Measurements from ENCODE around the gene FRMD4A. TPM values are rescaled to one million over a fixed set of nuclear protein-coding genes. Genes with fewer than 3 reads are reported as not detected.

The FRMD4A gene
- total and polyA plus RNA-seq, 10 of the 15 experiments (the other 5 are each of a cell fraction or from before 2014, with no cell fraction given) = 17.8 to 75.2 (median 39.1) TPM

- no peak overlapping the region for H3K9ac ChIP-seq (ENCODE audit: control insufficient read depth, insufficient read depth, low read length)
- H4K20me1 ChIP-seq (ENCODE audit: control insufficient read depth, insufficient read depth) = no peaks in the 10 kb centered on the region
- 62% methylated on average over 3 of the region's 3 CpGs for WGBS (ENCODE audit: insufficient coverage, insufficient replicate concordance, low lambda C conversion rate, missing lambda C conversion rate)
- no peak overlapping the region for H3K4me2 ChIP-seq (ENCODE audit: control insufficient read depth, insufficient read depth)
- ChIA-PET SMC1A (ENCODE audit: uncharacterized antibody, unreplicated experiment) (no interaction called here), POLR2A (interaction anchor here (1.2 kb wide), 1 partner anchor 12 kb away, joined by 4 read pairs; no protein-coding TSS in a partner anchor), CTCF (no interaction called here), RAD21 (ENCODE audit: unreplicated experiment) (interaction anchor here (1.8 kb wide), 1 partner anchor 131 kb away, joined by 7 read pairs; no protein-coding TSS in a partner anchor)
- H3K4me1 ChIP-seq (ENCODE audit: control insufficient read depth, insufficient read depth, low read length) = peaks cover 10% of the 10 kb centered on the region
- TF ChIP-seq CHD4 (IDR thresholded peaks at IDR 0.05) = no peak
- TF ChIP-seq TBL1XR1 (IDR thresholded peaks at IDR 0.05; ENCODE audit: low read depth, low read length) = no peak
- no peak for TF ChIP-seq TCF3 (IDR thresholded peaks at IDR 0.05; ENCODE audit: borderline replicate concordance, insufficient read depth, low read depth, low read length)
- TF ChIP-seq BCL11A (IDR thresholded peaks at IDR 0.05; ENCODE audit: low read depth, low read length) = no peak
- TF ChIP-seq MXI1 (IDR thresholded peaks at IDR 0.05; ENCODE audit: low read depth, low read length) = no peak
- no peak for TF ChIP-seq NR2C2 (IDR thresholded peaks at IDR 0.05; ENCODE audit: borderline replicate concordance, control insufficient read depth, insufficient read length, low read depth)
- TF ChIP-seq SP1 (IDR thresholded peaks at IDR 0.05; ENCODE audit: low read depth, low read length) = no peak
- no peak for TF ChIP-seq YBX1 (IDR thresholded peaks at IDR 0.05)
- TF ChIP-seq KAT2A (conservative IDR thresholded peaks at IDR 0.05; ENCODE audit: control insufficient read depth, low read depth, low read length) = no peak
- no peak for TF ChIP-seq RAD21 (IDR thresholded peaks at IDR 0.05; ENCODE audit: insufficient read depth, low read depth, low read length)
- TF ChIP-seq ZBTB4 (CRISPR knock-in tag; IDR thresholded peaks at IDR 0.05) = no peak
- no peak for TF ChIP-seq NFYB (IDR thresholded peaks at IDR 0.05; ENCODE audit: insufficient read depth, low read depth, low read length)
- no peak for TF ChIP-seq KLF5 (IDR thresholded peaks at IDR 0.05; ENCODE audit: partially characterized antibody)
- no peak for FAIRE-seq
- no peak overlapping the region for H3K27ac ChIP-seq (ENCODE audit: control insufficient read depth, insufficient read depth)
- no peaks in the 10 kb centered on the region; a peak in 2 of 4 replicates for H3K36me3 ChIP-seq (ENCODE audit: control insufficient read depth in 2 of 2, insufficient read depth in 2 of 2, low read length in 1 of 2)
- no peaks in the 10 kb centered on the region for H3K27me3 ChIP-seq (replicated peaks in 1 of 2; ENCODE audit: control insufficient read depth in 2 of 2, insufficient read depth in 2 of 2, low read length in 1 of 2)
- in situ Hi-C loops (cut with MboI) (no loop called here), intact Hi-C loops (cut with micrococcal nuclease; ENCODE audit: unreplicated experiment) (no loop called here)
- no TSS peak for BruUV-seq (replicated peaks)
- no peak overlapping the region for H2AFZ ChIP-seq (ENCODE audit: control insufficient read depth, low read depth, low read length)
- no peaks in the 10 kb centered on the region; the same call in none of the 2 replicates for H3K79me2 ChIP-seq (ENCODE audit: control insufficient read depth, insufficient read depth, low read length)
- DNase-seq (ENCODE audit: low read depth, low spot score) = no peak
- no peaks in the 10 kb centered on the region; the same call in 2 of the 3 replicates for H3K9me3 ChIP-seq (replicated peaks; ENCODE audit: control insufficient read depth, insufficient read depth, low read length)
- H3K4me3 ChIP-seq = no peak overlapping the region
- ATAC-seq = no peak
Observed at GRCh38 chr10:13917791-13918190, 412.9 kb downstream of the FRMD4A start.

Data from GM12878 (cell line).